Activated naive CD4-positive, alpha-beta T cell treated with Interleukin-2 at 50 U/mL for 16 hours (primary cell): ENCODE results near the gene QTRT2.

ENCODE experiments used
- DNase-seq: peaks from one replicate; pipeline ENCODE4 v3.0.0-alpha.2; 2020

The QTRT2 gene

GRCh38 chr3:114127517-114127916 lies 71.0 kb downstream of the QTRT2 start:
- no peak for DNase-seq

- DNase-seq: no peak
Measured at GRCh38 chr3:114128231-114128630, 71.7 kb downstream of the QTRT2 start.

- DNase-seq: no peak
Measured at GRCh38 chr3:114128826-114129225, 72.3 kb downstream of the QTRT2 start.

- no peak for DNase-seq
Measured at GRCh38 chr3:114132500-114132899, 76.0 kb downstream of the QTRT2 start.

- no peak for DNase-seq
Measured at GRCh38 chr3:114133947-114134346, 77.4 kb downstream of the QTRT2 start.
